Mesenchymal stem cell (in vitro differentiated cells and primary cell): ENCODE data around the gene ARHGAP44.
A peak's percentile ranks its signal among the peaks of the same experiment; 100 is the strongest.

Experiments used
- DNase-seq: peaks from one replicate; pipeline ENCODE4 v3.0.0-alpha.2; 2013
- H2AFZ ChIP-seq: one replicate; pipeline ENCODE4 v1.6.1; 2013; ENCODE audit warnings: low read depth, mild to moderate bottlenecking, control low read depth, inconsistent platforms, low read length, moderate library complexity
- H2AK5ac ChIP-seq: 2 replicates; pipeline ENCODE4 v1.6.1; 2013; ENCODE audit warnings: low read length, moderate library complexity, mild to moderate bottlenecking, inconsistent platforms; ENCODE audit not compliant: severe bottlenecking
- H2BK120ac ChIP-seq: one replicate; pipeline ENCODE4 v1.6.1; 2013; ENCODE audit warnings: low read depth, mild to moderate bottlenecking, inconsistent platforms, low read length, moderate library complexity
- H2BK12ac ChIP-seq, 2 experiments: one replicate each; pipeline ENCODE4 v1.6.1; 2013; ENCODE audit warnings: inconsistent platforms in 2 of 2, low read length in 2 of 2, mild to moderate bottlenecking in 2 of 2, moderate library complexity in 2 of 2, control low read depth in 1 of 2
- H2BK15ac ChIP-seq: one replicate; pipeline ENCODE4 v1.6.1; 2013; ENCODE audit warnings: mild to moderate bottlenecking, low read depth, inconsistent platforms; ENCODE audit not compliant: poor library complexity, severe bottlenecking
- H2BK5ac ChIP-seq: 2 replicates; pipeline ENCODE4 v1.6.1; 2013; ENCODE audit warnings: low read depth, mild to moderate bottlenecking, low read length, control low read depth, inconsistent platforms; ENCODE audit not compliant: poor library complexity, severe bottlenecking
- H3K14ac ChIP-seq, 2 experiments: one replicate each; pipeline ENCODE4 v1.6.1; 2013; ENCODE audit warnings: inconsistent platforms in 2 of 2, low read length in 2 of 2, control low read depth in 1 of 2, mild to moderate bottlenecking in 1 of 2, moderate library complexity in 1 of 2
- H3K18ac ChIP-seq, 2 experiments: one replicate each; pipeline ENCODE4 v1.6.1; 2013; ENCODE audit warnings: inconsistent platforms in 2 of 2, low read length in 2 of 2, control low read depth in 1 of 2, low read depth in 1 of 2, mild to moderate bottlenecking in 1 of 2
- H3K23ac ChIP-seq, 2 experiments: one replicate each; pipeline ENCODE4 v1.6.1; 2013; ENCODE audit warnings: inconsistent platforms in 2 of 2, low read length in 2 of 2, mild to moderate bottlenecking in 2 of 2, moderate library complexity in 2 of 2, control low read depth in 1 of 2
- H3K27ac ChIP-seq: 2 replicates; pipeline ENCODE4 v1.5.1; 2013; ENCODE audit warnings: mild to moderate bottlenecking, moderate library complexity, low read length, control low read depth, inconsistent platforms; ENCODE audit not compliant: poor library complexity, severe bottlenecking
- H3K27me3 ChIP-seq, 2 experiments: 2 replicates each; pipeline versions ENCODE4 v1.6.1 to v1.7.0; 2013; ENCODE audit warnings: low read length in 2 of 2, mild to moderate bottlenecking in 2 of 2, moderate library complexity in 2 of 2, control low read depth in 1 of 2, inconsistent platforms in 1 of 2; ENCODE audit not compliant: control insufficient read depth in 1 of 2, insufficient read depth in 1 of 2
- H3K36me3 ChIP-seq, 2 experiments: 2 replicates each; pipeline versions ENCODE4 v1.6.1 to v1.7.0; 2013; ENCODE audit warnings: low read length in 2 of 2, control low read depth in 1 of 2, inconsistent platforms in 1 of 2, low read depth in 1 of 2, mild to moderate bottlenecking in 1 of 2; ENCODE audit not compliant: insufficient read depth in 2 of 2, control insufficient read depth in 1 of 2
- H3K4ac ChIP-seq, 2 experiments: one replicate each; pipeline ENCODE4 v1.6.1; 2013; ENCODE audit warnings: inconsistent platforms in 2 of 2, low read length in 2 of 2, mild to moderate bottlenecking in 2 of 2, moderate library complexity in 2 of 2, control low read depth in 1 of 2, low read depth in 1 of 2
- H3K4me1 ChIP-seq: 2 replicates; pipeline ENCODE4 v1.6.1; 2013; ENCODE audit warnings: low read depth, low read length, control low read depth; ENCODE audit not compliant: control insufficient read depth, insufficient read depth
- H3K4me2 ChIP-seq: 2 replicates; pipeline ENCODE4 v1.6.1; 2013; ENCODE audit warnings: low read length, mild to moderate bottlenecking, inconsistent platforms; ENCODE audit not compliant: poor library complexity, severe bottlenecking
- H3K4me3 ChIP-seq, 2 experiments: 2 replicates each; pipeline versions ENCODE4 v1.5.1 to v1.7.0; 2013; ENCODE audit warnings: low read length in 2 of 2, mild to moderate bottlenecking in 2 of 2, control low read depth in 1 of 2, low read depth in 1 of 2; ENCODE audit not compliant: insufficient read depth in 1 of 2
- H3K79me1 ChIP-seq: replicated peaks from 2 replicates; pipeline ENCODE4 v1.6.1; 2013; ENCODE audit warnings: mild to moderate bottlenecking, control low read depth, low read length, inconsistent platforms; ENCODE audit not compliant: poor library complexity, severe bottlenecking
- H3K9ac ChIP-seq: 2 replicates; pipeline ENCODE4 v1.7.0; 2013; ENCODE audit warnings: mild to moderate bottlenecking, low read length, moderate library complexity
- H3K9me3 ChIP-seq: 2 replicates; pipeline ENCODE4 v1.7.0; 2013; ENCODE audit warnings: mild to moderate bottlenecking, low read length; ENCODE audit not compliant: control insufficient read depth
- H4K8ac ChIP-seq: one replicate; pipeline ENCODE4 v1.6.1; 2013; ENCODE audit warnings: inconsistent platforms, mild to moderate bottlenecking, low read length, moderate library complexity
- H4K91ac ChIP-seq: one replicate; pipeline ENCODE4 v1.6.1; 2013; ENCODE audit warnings: mild to moderate bottlenecking, low read length, inconsistent platforms
- WGBS: methylation state at CpG from one replicate; pipeline ENCODE4 v1.1.7; 2013; ENCODE audit warnings: mixed read lengths; 5-methylcytosine and 5-hydroxymethylcytosine counted together

Gene ARHGAP44

DNA sequence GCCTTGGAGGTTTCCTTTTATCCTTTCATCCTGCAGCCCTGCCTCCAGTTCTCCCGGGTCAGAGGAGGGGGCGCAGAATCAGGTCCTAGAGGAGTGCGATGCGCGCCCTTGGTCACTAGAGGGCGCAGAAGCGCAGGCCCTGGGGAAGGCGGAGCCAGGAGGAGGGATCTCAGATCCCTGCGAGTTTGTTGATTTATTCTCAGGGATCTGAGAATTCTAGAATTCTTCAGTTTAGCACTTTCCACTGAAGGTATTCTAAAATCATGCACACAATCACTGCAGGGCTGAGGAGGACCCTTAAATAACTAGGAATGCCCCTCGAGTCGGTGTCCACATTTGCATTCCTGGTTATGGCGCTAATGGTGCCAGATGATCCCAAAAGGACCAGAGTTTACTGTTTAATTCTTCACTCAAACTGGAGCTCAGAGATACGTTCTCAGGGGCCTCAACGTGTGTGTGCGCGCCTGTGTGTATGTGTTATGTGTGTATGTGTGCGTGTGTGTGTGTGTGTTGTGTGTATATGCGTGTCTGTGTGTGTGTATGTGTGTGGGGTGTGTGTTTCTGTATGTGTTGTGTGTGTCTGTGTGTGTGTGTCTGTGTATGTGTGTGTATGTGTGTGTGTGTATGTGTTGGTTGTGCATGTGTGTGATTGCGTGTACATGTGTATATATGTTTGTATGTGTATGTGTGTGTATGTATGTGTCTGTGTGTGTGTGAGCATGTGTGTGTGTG is 235.4 kb downstream of the ARHGAP44 start:
- Histone ChIP-seq H4K91ac (no peak overlapping the region), H2BK120ac (no peak overlapping the region), H3K23ac (no peak overlapping the region), H3K4me3 (peak overlapping the region in 1 of 2 experiments; percentile 40), H3K18ac (no peak overlapping the region), H3K4me1 (peaks cover 1% of the 10 kb centered on the region), H2BK12ac (no peak overlapping the region), H3K27ac (no peak overlapping the region), H3K4ac (no peak overlapping the region), H3K9me3 (no peaks in the 10 kb centered on the region), H2AK5ac (no peak overlapping the region), H3K36me3 (no peaks in the 10 kb centered on the region), H3K79me1 (no peaks in the 10 kb centered on the region), H3K9ac (peak overlapping the region; percentile 8), H3K14ac (no peak overlapping the region), H3K27me3 (peaks cover 0 to 16% of the 10 kb centered on the region in 2 experiments), H2BK5ac (no peak overlapping the region), H4K8ac (peak overlapping the region; percentile 0), H2AFZ (no peak overlapping the region), H2BK15ac (no peak overlapping the region), H3K4me2 (no peak overlapping the region)
- WGBS: 28% methylated on average over 15 of the region's 19 CpGs
- peak; percentile 65 for DNase-seq

DNA sequence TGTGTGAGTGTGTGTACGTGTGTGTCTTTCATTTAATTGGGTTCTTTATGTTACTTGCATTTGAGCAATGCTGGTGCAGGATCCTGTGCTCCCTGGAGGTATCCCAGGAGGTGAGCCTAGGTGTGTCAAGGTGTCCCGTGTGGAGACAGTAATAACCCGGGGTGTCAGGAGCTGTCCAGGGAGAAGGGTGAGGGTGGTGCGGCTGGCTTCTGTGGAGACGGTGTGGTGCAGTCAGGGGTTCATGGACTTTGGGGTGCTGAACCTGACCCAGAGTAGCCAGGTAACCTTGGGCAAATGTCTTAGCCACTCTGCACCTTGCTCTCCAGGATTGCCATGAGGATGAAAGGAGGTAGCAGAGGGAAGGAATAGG is 235.9 kb downstream of the ARHGAP44 start:
- H3K23ac ChIP-seq: no peak overlapping the region
- H2BK12ac ChIP-seq: no peak overlapping the region
- H3K9ac ChIP-seq: no peak overlapping the region
- WGBS: 79% methylated on average over 3 of the region's 5 CpGs
- no peak overlapping the region for H2BK15ac ChIP-seq
- H3K79me1 ChIP-seq: no peaks in the 10 kb centered on the region
- no peak overlapping the region for H3K4me3 ChIP-seq
- no peak overlapping the region for H4K8ac ChIP-seq
- no peak overlapping the region for H2BK5ac ChIP-seq
- H2AFZ ChIP-seq: no peak overlapping the region
- H3K4ac ChIP-seq: no peak overlapping the region
- no peak overlapping the region for H2AK5ac ChIP-seq
- no peaks in the 10 kb centered on the region for H3K36me3 ChIP-seq
- H2BK120ac ChIP-seq: no peak overlapping the region
- peaks cover 0 to 16% of the 10 kb centered on the region in 2 experiments for H3K27me3 ChIP-seq
- H4K91ac ChIP-seq: no peak overlapping the region
- no peaks in the 10 kb centered on the region for H3K9me3 ChIP-seq
- H3K4me1 ChIP-seq: peaks cover 1% of the 10 kb centered on the region
- no peak overlapping the region for H3K27ac ChIP-seq
- no peak for DNase-seq
- no peak overlapping the region for H3K4me2 ChIP-seq
- no peak overlapping the region for H3K18ac ChIP-seq
- H3K14ac ChIP-seq: no peak overlapping the region

DNA sequence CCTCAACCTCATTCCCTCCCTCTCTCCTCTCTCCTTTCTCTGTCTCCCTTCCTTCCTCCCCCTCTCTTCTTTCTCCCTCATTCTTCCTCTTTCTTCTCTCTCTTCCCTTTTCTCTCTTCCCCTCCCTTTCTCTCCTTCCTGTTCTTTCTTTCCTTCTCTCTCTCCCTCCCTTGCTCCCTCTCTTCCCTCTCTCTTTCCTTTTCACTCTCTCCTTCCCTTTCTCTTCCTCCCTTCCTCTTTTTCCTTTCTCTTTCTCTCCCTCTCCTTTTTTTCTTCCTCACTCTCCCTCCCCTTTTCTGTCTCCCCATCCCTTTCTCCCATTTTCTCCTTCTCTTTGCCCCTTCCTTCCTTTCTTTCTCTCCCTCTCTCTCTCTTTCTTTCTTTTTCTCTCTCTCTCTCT is 236.4 kb downstream of the ARHGAP44 start:
- Histone ChIP-seq H3K4me1 (peaks cover 1% of the 10 kb centered on the region), H3K4ac (no peak overlapping the region), H3K27ac (no peak overlapping the region), H4K91ac (no peak overlapping the region), H3K14ac (no peak overlapping the region), H4K8ac (no peak overlapping the region), H3K4me2 (no peak overlapping the region), H3K23ac (no peak overlapping the region), H2BK12ac (no peak overlapping the region), H2AK5ac (no peak overlapping the region), H2BK120ac (no peak overlapping the region), H3K9me3 (no peaks in the 10 kb centered on the region), H3K18ac (no peak overlapping the region), H2BK15ac (no peak overlapping the region), H3K36me3 (no peaks in the 10 kb centered on the region), H3K27me3 (peaks cover 0 to 16% of the 10 kb centered on the region in 2 experiments), H3K9ac (no peak overlapping the region), H2AFZ (no peak overlapping the region), H3K79me1 (no peaks in the 10 kb centered on the region), H3K4me3 (no peak overlapping the region), H2BK5ac (no peak overlapping the region)
- DNase-seq: no peak

DNA sequence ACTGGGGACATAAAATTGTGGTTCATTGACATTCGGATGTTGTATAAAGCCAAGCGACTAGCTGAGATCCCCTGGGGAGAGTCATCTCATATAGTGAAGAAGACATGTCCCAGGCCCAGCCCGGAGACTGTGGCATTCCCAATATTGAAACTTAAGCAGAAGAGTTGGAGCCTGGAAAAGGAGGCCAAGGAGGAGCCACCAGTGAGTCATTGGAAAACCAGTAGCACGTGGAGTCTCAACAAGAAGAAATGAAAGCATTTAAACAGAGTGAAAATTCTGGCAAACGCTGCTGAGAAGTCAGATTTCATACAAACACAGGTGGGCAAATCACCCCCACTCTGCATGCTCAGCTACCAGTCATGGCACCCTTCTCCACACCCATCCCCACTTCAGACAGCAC is 237.9 kb downstream of the ARHGAP44 start:
- no peak overlapping the region for H3K14ac ChIP-seq
- H3K4me3 ChIP-seq: no peak overlapping the region
- H2BK5ac ChIP-seq: no peak overlapping the region
- no peak overlapping the region for H3K4ac ChIP-seq
- H3K18ac ChIP-seq: no peak overlapping the region
- no peaks in the 10 kb centered on the region for H3K36me3 ChIP-seq
- no peak overlapping the region for H3K4me2 ChIP-seq
- H2AK5ac ChIP-seq: no peak overlapping the region
- no peak overlapping the region for H3K23ac ChIP-seq
- no peak overlapping the region for H2BK120ac ChIP-seq
- no peak overlapping the region for H4K8ac ChIP-seq
- H2BK12ac ChIP-seq: no peak overlapping the region
- H3K27ac ChIP-seq: no peak overlapping the region
- 91% methylated on average over 5 of the region's 5 CpGs for whole genome bisulfite sequencing
- H3K4me1 ChIP-seq: peaks cover 1% of the 10 kb centered on the region
- no peak overlapping the region for H2AFZ ChIP-seq
- no peak overlapping the region for H4K91ac ChIP-seq
- peaks cover 0 to 16% of the 10 kb centered on the region in 2 experiments for H3K27me3 ChIP-seq
- DNase-seq: no peak
- H3K9me3 ChIP-seq: no peaks in the 10 kb centered on the region
- no peak overlapping the region for H3K9ac ChIP-seq
- no peak overlapping the region for H2BK15ac ChIP-seq
- H3K79me1 ChIP-seq: no peaks in the 10 kb centered on the region
